Activated T-helper 2 cell treated with anti-CD3 and anti-CD28 coated beads, Interferon-gamma antibody, Interleukin-2, Interleukin-4, amounts not matched to agents 10 μg/mL and 5 μg/mL and 100 μg/mL, durations not matched to agents 14 hours and 24 hours and 36 hours (primary cell): Measurements from ENCODE around the gene DTWD2. TPM values are rescaled to one million over a fixed set of nuclear protein-coding genes. Genes with fewer than 3 reads are reported as not detected.
"Not testable (repeated sequence)": the region's sequence is repeated elsewhere in the genome, so short reads cannot be mapped to it uniquely, and the experiment has no call there.

Source experiments
- DNase-seq: peaks from one replicate; pipeline ENCODE4 v3.0.0; 2021; ENCODE audit warnings: low spot score
- H3K27ac Mint-ChIP-seq: one replicate; pipeline ENCODE4 v1.8.0; 2021; ENCODE audit warnings: mixed read lengths
- H3K27me3 Mint-ChIP-seq: one replicate; pipeline ENCODE4 v1.8.0; 2021; ENCODE audit warnings: low read depth, mixed read lengths
- H3K36me3 Mint-ChIP-seq: one replicate; pipeline ENCODE4 v1.8.0; 2021; ENCODE audit warnings: low read depth, mixed read lengths
- H3K4me1 Mint-ChIP-seq: one replicate; pipeline ENCODE4 v1.8.0; 2021; ENCODE audit warnings: low read depth, mixed read lengths
- H3K4me3 Mint-ChIP-seq: one replicate; pipeline ENCODE4 v1.8.0; 2021; ENCODE audit warnings: low read depth, mild to moderate bottlenecking, moderate library complexity, mixed read lengths
- H3K9me3 Mint-ChIP-seq: one replicate; pipeline ENCODE4 v1.8.0; 2021; ENCODE audit warnings: mixed read lengths
- intact Hi-C: fragments of 100-400 bp; cut with micrococcal nuclease; formaldehyde crosslinking; loops from one replicate; pipeline ENCODE4 v1.15.1; 2023
- total RNA-seq: library from RNA; stranded (reverse); gene quantifications from 2 replicates; pipeline ENCODE4 v1.2.3, GENCODE V29; 2022

Gene DTWD2
- total RNA-seq, 1 donor from 2014 or later: 2.3 TPM

DNA sequence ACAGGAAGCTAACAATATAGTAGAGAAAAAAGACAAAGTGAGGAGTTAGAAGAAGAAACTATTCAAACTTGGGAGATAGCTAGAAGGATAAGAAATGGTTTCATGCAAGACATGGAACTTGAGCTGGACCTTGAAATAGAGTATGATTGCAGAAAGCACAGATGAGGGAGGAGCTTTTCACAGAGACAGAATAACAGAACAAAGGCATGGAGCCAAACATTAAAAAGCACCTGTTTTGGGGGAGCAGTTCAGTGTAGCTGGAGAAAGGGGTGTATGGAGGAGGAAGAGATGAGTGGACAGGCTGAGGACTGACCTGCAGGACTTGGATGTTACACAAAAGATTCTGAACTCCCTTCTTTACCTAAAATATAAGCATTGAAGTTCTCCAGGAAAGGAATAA, 25.2 kb downstream of the DTWD2 start:
- no peak for DNase-seq
- Mint-ChIP-seq H3K9me3 (no peaks in the 10 kb centered on the region), H3K27me3 (no peaks in the 10 kb centered on the region), H3K4me3 (no peak overlapping the region), H3K4me1 (no peaks in the 10 kb centered on the region), H3K27ac (no peak overlapping the region), H3K36me3 (no peaks in the 10 kb centered on the region)
- intact Hi-C loops: no loop called here

DNA sequence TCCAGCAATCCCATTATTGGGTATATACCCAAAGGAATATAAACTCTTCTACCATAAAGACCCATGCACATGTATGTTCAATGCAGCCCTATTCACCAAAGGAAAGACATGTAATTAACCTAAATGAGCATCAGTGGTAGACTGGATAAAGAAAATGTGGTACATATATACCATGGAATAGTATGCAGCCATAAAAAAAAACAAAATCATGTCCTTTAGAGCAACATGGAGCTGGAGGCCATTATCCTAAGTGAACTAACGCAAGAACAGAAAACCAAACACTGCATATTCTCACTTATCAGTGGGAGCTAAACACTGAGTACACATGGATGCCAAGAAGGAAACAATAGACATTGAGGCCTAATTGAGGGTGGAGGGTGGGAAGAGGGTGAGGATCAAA, 27.8 kb downstream of the DTWD2 start:
- Mint-ChIP-seq H3K27me3 (no peaks in the 10 kb centered on the region), H3K27ac (no peak overlapping the region), H3K4me3 (no peak overlapping the region), H3K9me3 (no peaks in the 10 kb centered on the region), H3K4me1 (no peaks in the 10 kb centered on the region), H3K36me3 (no peaks in the 10 kb centered on the region)
- intact Hi-C loops: no loop called here
- DNase-seq: no peak

DNA sequence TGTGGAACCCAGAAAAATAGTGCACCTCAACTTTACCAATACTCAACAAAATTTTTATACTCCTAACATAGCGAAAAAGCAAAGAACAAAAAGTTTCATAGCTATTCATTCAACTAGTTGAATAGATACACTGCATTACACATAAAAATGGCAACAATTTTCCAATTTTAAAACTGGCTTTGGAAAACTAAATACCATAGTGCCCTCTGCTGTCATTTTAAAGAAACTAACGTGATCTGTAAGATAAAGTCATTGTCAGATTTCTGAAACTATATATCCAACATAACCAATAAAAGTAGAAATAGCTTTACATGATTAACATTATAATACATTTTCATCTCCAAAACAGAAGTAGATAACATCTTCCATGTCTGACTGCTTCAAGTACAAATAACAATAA, 31.6 kb downstream of the DTWD2 start:
- Mint-ChIP-seq H3K27ac (no peak overlapping the region), H3K4me1 (no peaks in the 10 kb centered on the region), H3K27me3 (no peaks in the 10 kb centered on the region), H3K9me3 (no peaks in the 10 kb centered on the region), H3K36me3 (no peaks in the 10 kb centered on the region), H3K4me3 (no peak overlapping the region)
- no peak for DNase-seq
- intact Hi-C loops: no loop called here

DNA sequence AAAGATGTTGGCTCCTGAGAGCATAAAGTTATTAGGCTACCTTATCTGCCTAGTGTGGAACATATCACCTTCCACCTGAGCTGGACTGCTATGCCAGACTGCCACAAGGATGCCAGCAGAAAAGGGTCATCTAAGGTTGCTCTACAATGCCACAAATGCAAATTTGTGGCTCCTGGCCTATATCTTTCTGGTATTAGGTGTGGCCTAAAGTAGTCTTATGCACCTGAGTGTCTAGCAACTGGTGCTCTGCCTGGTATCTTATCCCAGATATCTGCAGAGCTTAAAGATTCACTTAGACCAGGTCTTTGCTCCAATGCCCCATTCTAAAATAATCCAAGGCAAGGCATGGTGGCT, 34.7 kb downstream of the DTWD2 start:
- Mint-ChIP-seq H3K9me3 (no peaks in the 10 kb centered on the region), H3K4me3 (no peak overlapping the region), H3K36me3 (no peaks in the 10 kb centered on the region), H3K27me3 (no peaks in the 10 kb centered on the region), H3K27ac (no peak overlapping the region), H3K4me1 (no peaks in the 10 kb centered on the region)
- intact Hi-C loops: no loop called here
- no peak for DNase-seq

DNA sequence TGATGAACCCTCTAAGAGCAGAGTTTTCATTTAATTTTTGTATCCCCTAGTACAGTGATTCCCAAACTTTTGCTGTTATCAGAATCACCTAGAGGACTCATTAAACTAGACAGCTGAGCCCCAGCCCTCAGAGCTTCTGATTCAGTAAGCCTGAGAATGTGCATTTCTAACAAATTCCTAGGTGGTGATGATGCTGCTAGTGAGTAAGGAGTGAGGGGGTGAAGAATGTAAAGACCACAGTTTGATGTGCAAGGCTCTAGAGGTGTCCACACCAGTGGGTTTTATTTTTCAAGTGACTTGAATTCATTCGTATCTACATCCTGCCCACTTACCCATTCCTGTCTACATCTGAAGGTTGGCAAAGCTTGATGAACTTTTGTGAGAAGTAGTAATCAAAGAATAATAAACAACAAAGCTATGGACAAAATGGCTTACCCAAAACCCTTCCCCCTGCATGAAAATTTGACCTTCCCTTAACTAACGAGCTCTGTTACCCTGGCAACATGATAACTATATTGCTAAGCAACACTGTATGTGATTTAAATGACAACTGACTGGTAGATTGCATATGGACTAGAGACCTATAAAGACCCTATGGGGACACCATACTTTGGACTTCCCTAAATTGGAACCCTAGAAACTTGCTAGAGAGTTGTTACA, 35.2 kb downstream of the DTWD2 start:
- H3K4me3 Mint-ChIP-seq: no peak overlapping the region

DNA sequence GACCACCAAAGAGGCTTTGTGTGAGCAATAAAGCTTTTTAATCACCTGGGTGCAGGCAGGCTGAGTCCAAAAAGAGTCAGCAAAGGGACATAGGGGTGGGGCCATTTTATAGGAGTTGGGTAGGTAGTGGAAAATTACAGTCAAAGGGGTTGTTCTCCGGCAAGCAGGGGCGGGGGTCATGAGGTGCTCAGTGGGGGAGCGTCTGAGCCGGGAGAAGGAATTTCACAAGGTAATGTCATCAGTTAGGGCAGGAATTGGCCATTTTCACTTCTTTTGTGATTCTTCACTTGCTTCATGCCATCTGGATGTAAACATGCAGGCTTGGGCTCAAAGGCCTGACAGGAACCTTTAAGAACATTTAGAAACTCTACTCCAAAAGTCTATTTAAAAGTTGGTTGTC, 36.0 kb downstream of the DTWD2 start:
- intact Hi-C loops, H3K27ac Mint-ChIP-seq, H3K36me3 Mint-ChIP-seq, DNase-seq, H3K27me3 Mint-ChIP-seq, H3K4me3 Mint-ChIP-seq, H3K9me3 Mint-ChIP-seq, H3K4me1 Mint-ChIP-seq: not testable (repeated sequence)

More for the DNA sequence above, 35.2 kb downstream of the DTWD2 start:
- Mint-ChIP-seq H3K27ac (no peak overlapping the region), H3K27me3 (no peaks in the 10 kb centered on the region), H3K9me3 (no peaks in the 10 kb centered on the region), H3K4me1 (no peaks in the 10 kb centered on the region), H3K36me3 (no peaks in the 10 kb centered on the region)
- DNase-seq: no peak
- intact Hi-C loops: no loop called here

DNA sequence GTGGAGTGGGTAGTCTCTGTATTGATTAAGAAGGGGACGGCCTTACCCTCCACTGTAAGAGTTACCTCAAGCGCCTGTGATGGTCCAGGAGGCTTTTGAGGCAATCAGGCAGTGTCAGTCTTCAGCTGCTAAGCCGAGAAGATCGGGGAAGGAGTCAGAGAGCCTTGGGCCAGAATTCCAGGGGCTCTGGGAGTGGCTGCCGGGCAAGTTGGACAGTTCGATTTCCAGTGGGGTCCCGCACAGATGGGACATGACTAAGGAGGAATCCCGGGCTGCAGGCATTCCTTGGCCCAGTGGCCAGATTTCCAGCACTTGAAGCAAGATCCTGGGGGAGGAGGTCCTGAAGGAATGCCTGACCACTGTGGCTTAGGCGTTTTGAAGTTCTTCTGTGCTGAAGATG, 38.0 kb downstream of the DTWD2 start:
- H3K9me3 Mint-ChIP-seq, H3K36me3 Mint-ChIP-seq, H3K4me3 Mint-ChIP-seq, intact Hi-C loops, H3K27ac Mint-ChIP-seq, DNase-seq, H3K4me1 Mint-ChIP-seq, H3K27me3 Mint-ChIP-seq: not testable (repeated sequence)

DNA sequence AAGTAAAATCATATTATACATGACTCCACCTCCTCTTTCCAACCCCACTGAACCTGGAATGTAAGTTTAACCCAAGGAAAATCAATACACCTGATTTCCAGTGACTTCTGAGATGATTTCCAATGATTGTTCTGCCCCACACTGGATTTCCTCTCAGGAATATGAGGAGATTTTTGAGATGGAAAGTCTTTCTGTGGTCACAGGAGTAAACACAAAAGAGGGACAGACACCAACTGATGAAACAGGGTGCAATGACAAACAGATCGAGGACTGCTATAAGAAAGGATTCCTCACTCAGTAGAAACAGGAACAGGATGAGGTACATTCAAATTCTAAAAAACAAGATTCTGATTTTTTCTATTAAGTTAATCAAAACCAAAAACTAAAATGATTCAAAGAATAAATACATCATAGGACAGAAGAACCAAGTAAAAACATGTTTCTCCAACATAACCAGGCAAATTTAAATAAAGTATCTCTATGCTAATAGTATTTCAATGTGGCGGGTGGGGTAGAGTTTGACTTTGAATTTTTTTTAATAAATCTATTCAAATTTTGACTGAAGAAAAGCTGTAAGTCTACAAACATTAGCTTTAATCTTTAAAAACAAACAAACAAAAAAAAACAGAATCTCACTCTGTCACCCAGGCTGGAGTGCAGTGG, 42.1 kb downstream of the DTWD2 start:
- Mint-ChIP-seq H3K36me3 (no peaks in the 10 kb centered on the region), H3K4me1 (no peaks in the 10 kb centered on the region), H3K4me3 (no peak overlapping the region), H3K27me3 (no peaks in the 10 kb centered on the region), H3K9me3 (no peaks in the 10 kb centered on the region), H3K27ac (no peak overlapping the region)
- intact Hi-C loops: no loop called here
- DNase-seq: no peak

DNA sequence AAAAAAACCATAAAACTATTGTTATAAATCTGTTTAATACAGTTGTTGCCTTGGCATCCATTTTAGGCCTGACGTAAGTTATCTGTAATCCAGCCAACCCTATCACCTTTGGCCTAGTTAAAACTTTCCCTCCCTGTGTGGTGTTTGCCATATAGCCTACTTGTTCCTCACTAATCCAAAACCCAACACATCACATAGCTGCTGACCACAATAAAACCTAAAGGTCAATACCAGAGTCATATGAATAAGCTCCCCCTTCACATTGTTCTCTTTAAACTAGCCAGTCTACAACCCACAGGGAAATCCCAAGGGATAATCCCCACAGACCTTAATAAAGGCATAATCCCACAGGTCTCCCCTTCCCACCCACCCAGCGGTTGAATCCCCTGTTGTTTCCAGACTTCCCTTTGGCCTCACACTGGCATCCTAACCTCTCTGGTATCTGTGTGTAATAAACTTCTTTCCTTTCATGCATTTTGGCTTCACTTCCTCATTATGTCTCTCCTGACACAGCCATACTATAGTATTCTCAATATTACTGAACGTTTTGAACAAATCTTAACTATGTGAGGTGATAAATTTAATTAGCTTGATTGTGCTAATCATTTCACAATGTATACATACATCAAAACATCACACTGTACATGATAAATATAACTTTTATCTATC, 50.8 kb downstream of the DTWD2 start:
- H3K36me3 Mint-ChIP-seq: no peaks in the 10 kb centered on the region
- no peaks in the 10 kb centered on the region for H3K27me3 Mint-ChIP-seq
- H3K4me3 Mint-ChIP-seq: no peak overlapping the region
- H3K27ac Mint-ChIP-seq: no peak overlapping the region
- H3K4me1 Mint-ChIP-seq: no peaks in the 10 kb centered on the region
- intact Hi-C loops: no loop called here
- no peak for DNase-seq
- no peaks in the 10 kb centered on the region for H3K9me3 Mint-ChIP-seq

DNA sequence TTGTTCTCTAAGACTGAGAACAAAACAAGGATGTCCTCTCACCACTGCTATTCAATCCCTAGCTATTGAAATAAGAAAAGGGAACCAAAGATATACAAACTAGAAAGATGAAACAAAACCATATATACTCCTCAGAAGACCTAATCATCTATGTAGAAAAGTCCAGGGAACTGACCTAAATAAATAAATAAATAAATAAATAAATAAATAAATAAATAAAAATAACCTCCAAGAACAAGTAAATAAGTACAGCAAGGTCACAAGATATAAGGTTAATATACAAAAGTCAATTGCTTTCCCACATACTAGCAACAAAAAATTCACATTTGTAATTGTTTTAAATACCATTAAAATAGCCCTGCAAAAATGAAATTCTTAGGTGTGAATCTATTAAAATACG, 54.6 kb downstream of the DTWD2 start:
- H3K4me1 Mint-ChIP-seq: no peaks in the 10 kb centered on the region
- no peaks in the 10 kb centered on the region for H3K9me3 Mint-ChIP-seq
- no peak for DNase-seq
- no peaks in the 10 kb centered on the region for H3K36me3 Mint-ChIP-seq
- no peak overlapping the region for H3K27ac Mint-ChIP-seq
- intact Hi-C loops: no loop called here
- no peak overlapping the region for H3K4me3 Mint-ChIP-seq
- H3K27me3 Mint-ChIP-seq: no peaks in the 10 kb centered on the region

DNA sequence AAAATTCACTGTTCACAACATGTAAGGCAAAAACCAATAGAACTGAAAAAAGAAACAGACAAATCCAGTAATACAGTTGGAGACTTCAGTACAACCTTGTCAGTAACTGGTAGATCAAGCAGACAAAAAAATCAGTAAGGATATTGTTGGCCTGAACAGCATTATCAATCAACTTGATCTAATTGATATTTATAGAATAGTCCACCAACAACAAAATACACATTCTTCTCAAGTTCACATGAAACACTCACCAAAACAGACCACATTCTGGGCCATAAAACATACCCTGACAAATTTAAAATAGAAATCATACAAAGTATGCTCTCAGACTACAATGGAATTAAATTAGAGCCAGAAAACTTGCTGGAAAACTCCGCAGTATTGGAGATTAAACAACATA, 56.8 kb downstream of the DTWD2 start:
- no peak for DNase-seq
- no peak overlapping the region for H3K27ac Mint-ChIP-seq
- H3K4me3 Mint-ChIP-seq: no peak overlapping the region

DNA sequence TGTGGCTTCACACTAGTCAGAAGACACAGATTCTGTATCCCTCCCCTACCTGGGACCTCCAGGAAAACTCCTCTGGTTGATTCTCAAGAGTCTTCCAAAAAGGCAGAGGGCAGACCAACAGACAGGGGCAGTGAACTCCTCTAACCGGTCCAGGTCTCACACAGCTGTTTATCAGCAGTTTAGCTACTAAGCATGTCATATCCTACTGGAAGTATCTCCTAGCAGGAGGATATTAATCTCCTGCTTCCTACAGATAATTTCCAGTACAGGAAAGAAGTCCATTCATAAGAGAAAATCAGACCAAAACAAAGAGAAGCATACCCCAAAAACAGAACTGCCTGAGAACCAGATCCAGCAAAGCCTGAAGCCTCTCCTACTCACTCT, 64.3 kb downstream of the DTWD2 start:
- no peak for DNase-seq
- intact Hi-C loops: no loop called here
- no peaks in the 10 kb centered on the region for H3K36me3 Mint-ChIP-seq
- H3K4me3 Mint-ChIP-seq: no peak overlapping the region
- H3K9me3 Mint-ChIP-seq: no peaks in the 10 kb centered on the region
- no peak overlapping the region for H3K27ac Mint-ChIP-seq
- H3K27me3 Mint-ChIP-seq: no peaks in the 10 kb centered on the region
- H3K4me1 Mint-ChIP-seq: no peaks in the 10 kb centered on the region

More for the DNA sequence above, 56.8 kb downstream of the DTWD2 start:
- Mint-ChIP-seq H3K27me3 (no peaks in the 10 kb centered on the region), H3K9me3 (no peaks in the 10 kb centered on the region), H3K4me1 (no peaks in the 10 kb centered on the region), H3K36me3 (no peaks in the 10 kb centered on the region)
- intact Hi-C loops: no loop called here

DNA sequence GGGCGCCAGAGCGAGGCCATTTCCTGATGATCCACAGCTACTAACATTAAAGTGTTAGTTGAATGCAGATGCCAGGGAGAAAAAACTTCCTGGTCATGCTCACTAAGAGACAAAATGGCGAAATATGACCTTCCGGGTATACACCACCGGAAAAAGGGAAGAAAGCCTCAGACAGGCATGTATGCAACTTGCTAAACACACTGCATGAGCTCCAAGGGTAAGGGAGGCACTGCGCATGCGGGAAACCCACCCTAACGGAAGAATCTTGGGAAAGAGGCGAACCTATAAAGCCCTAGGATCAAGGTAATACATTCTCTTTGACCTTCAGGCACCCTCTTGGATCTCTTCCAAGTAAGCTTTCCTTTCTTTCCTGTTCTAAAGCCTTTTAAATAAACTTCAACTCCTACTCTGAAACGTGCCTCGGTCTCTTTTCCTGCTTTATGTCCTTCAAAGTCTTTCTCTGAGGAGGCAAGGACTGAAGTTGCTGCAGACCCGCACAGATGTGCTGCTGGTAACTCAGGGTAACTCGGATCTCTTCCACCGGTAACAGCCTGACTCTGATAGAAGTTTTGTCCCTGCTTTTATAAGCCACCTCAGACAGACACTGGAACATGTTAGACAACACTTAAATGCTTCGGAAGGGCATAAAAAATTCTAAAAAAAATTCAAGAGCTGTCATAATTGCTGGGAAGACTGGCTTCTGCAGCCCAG, 64.9 kb downstream of the DTWD2 start:
- Mint-ChIP-seq H3K27ac (no peak overlapping the region), H3K4me3 (no peak overlapping the region), H3K4me1 (no peaks in the 10 kb centered on the region), H3K27me3 (no peaks in the 10 kb centered on the region), H3K36me3 (no peaks in the 10 kb centered on the region), H3K9me3 (no peaks in the 10 kb centered on the region)
- intact Hi-C loops: no loop called here
- no peak for DNase-seq
